CD4-positive, alpha-beta T cell (primary cell): ENCODE measurements around the gene SLC1A7. TPM values are rescaled to one million over a fixed set of nuclear protein-coding genes. Genes with fewer than 3 reads are reported as not detected.

Experiments used
- ATAC-seq: fragments of 200-7000 bp; cut with Tn5 transposase; one replicate; pipeline ENCODE4 v1.10.0; 2022; ENCODE audit warnings: mild to moderate bottlenecking; ENCODE audit not compliant: poor library complexity
- CTCF ChIA-PET: fragments of 350-600 bp; sonication (Branson Sonifier 250); formaldehyde crosslinking; loops from one replicate; lab custom pipeline; 2021; ENCODE audit warnings: antibody characterized with exemption, inconsistent platforms; lab: Charles Lee
- POLR2A ChIA-PET: fragments of 350-600 bp; sonication (Branson Sonifier 250); formaldehyde crosslinking; loops from one replicate; lab custom pipeline; 2021; ENCODE audit warnings: antibody characterized with exemption, inconsistent platforms; lab: Charles Lee
- DNase-seq, 14 experiments: peaks; one replicate each; pipeline ENCODE4 v3.0.0-alpha.2; 2013 to 2020; ENCODE audit warnings: mixed read lengths in 2 of 14
- H3K27ac ChIP-seq, 2 donors: one replicate each; pipeline versions ENCODE4 v1.5.1 to v1.7.0; 2013; ENCODE audit warnings: low read length in 2 of 2, low read depth in 1 of 2, mild to moderate bottlenecking in 1 of 2
- H3K27me3 ChIP-seq, 2 experiments: 1 replicate in 1 of 2; 2 replicates in 1 of 2; pipeline versions ENCODE4 v1.6.1 to v1.7.0; 2013; ENCODE audit warnings: low read length in 2 of 2, control low read depth in 1 of 2, mild to moderate bottlenecking in 1 of 2, moderate library complexity in 1 of 2; ENCODE audit not compliant: insufficient read depth in 2 of 2, control insufficient read depth in 1 of 2
- H3K36me3 ChIP-seq: one replicate; pipeline ENCODE4 v1.6.1; 2013; ENCODE audit warnings: low read length, control low read depth; ENCODE audit not compliant: insufficient read depth
- H3K4me1 ChIP-seq: one replicate; pipeline ENCODE4 v1.6.1; 2013; ENCODE audit warnings: low read length, control low read depth; ENCODE audit not compliant: insufficient read depth
- H3K4me3 ChIP-seq: one replicate; pipeline ENCODE4 v1.5.1; 2013; ENCODE audit warnings: mild to moderate bottlenecking, low read length, moderate library complexity
- H3K9me3 ChIP-seq, 2 experiments: 1 replicate in 1 of 2; 2 replicates in 1 of 2; pipeline versions ENCODE4 v1.6.1 to v1.7.0; 2013; ENCODE audit warnings: low read length in 2 of 2, mild to moderate bottlenecking in 2 of 2, control low read depth in 1 of 2, moderate library complexity in 1 of 2; ENCODE audit not compliant: control insufficient read depth in 1 of 2, insufficient read depth in 1 of 2
- H3K27ac Mint-ChIP-seq: one replicate; pipeline ENCODE4 v1.8.0; 2020; ENCODE audit warnings: mixed read lengths
- H3K27me3 Mint-ChIP-seq: one replicate; pipeline ENCODE4 v1.8.0; 2021; ENCODE audit warnings: mixed read lengths
- H3K36me3 Mint-ChIP-seq: one replicate; pipeline ENCODE4 v1.8.0; 2021; ENCODE audit warnings: low read depth, mixed read lengths
- H3K4me1 Mint-ChIP-seq: one replicate; pipeline ENCODE4 v1.8.0; 2021; ENCODE audit warnings: low read depth, mixed read lengths
- H3K4me3 Mint-ChIP-seq: one replicate; pipeline ENCODE4 v1.8.0; 2020; ENCODE audit warnings: mild to moderate bottlenecking, mixed read lengths
- H3K9me3 Mint-ChIP-seq: one replicate; pipeline ENCODE4 v1.8.0; 2020; ENCODE audit warnings: mixed read lengths
- CTCF ChIP-seq: fragments of 200-600 bp; IDR thresholded peaks from one replicate; pipeline ENCODE4 v1.8.0; 2022; ENCODE audit warnings: antibody characterized with exemption, mild to moderate bottlenecking
- intact Hi-C, 2 experiments: fragments of 100-400 bp; cut with DNase I in 1 of 2; cut with micrococcal nuclease in 1 of 2; formaldehyde crosslinking; loops; one replicate each; pipeline versions ENCODE4 v1.15.1 to v1.9.0; 2023 to 2025; cut with DNase I, micrococcal nuclease
- total RNA-seq, 174 experiments: library from RNA in 2 of 174; stranded (reverse) in 2 of 174; gene quantifications; one replicate each; pipeline ENCODE4 v1.2.3 and lab custom pipeline; 2021 to 2026

SLC1A7 gene
- total RNA-seq, 2 experiments from 2014 or later: not detected

DNA sequence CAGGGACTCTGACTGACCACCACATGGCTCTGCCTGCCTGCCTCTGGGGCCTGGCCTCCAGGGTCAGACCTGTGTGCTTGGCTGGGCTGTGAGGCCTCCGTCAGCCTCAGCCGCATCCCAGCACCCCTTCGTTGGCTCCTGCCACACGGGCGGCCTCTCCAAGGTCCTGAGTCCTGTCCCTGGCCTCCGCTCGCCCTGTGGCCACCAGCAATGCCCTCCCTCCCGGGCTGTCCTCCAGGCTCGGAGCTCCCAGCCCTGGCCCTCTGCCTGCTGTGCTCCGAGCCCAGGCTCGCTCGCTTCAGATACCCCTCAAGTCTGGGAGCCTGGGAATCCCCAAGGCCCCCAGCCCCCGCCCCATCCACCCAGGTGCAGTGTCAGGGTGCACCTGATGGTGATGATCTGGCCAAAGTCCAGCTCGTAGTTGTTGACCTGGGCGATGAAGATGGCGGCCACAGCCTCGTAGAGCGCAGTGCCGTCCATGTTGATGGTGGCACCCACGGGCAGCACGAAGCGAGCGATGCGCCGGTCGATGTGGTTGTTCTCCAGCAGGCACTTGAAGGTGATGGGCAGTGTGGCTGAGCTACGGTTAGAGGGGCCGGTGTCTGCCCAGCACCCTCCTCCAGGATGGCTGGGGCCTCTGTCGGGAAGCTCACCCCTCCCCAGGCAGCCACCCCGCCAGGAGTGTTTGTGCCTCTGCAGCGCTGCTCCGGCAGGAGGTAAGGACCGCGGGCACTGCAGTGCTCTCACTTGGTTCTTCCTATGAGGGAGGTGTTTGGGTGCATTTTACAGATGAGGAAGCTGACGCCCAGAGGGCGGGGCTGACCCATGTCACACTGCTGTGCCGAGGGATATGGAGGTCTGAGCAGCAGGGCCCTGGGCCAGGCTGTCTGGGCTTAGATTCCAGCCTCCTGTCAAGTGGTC is 52.0 kb downstream of the SLC1A7 start:
- no peak for ATAC-seq
- POLR2A ChIA-PET: no interaction called here
- H3K4me3 ChIP-seq: no peak overlapping the region
- intact Hi-C loops: no loop called here
- no peak for TF ChIP-seq CTCF
- H3K4me1 Mint-ChIP-seq: no peaks in the 10 kb centered on the region
- no peak overlapping the region for H3K27ac Mint-ChIP-seq
- H3K4me3 Mint-ChIP-seq: no peak overlapping the region
- H3K9me3 Mint-ChIP-seq: no peaks in the 10 kb centered on the region
- H3K27me3 Mint-ChIP-seq: no peaks in the 10 kb centered on the region
- peak in 1 of 14 experiments; percentile 35 for DNase-seq
- no peaks in the 10 kb centered on the region for H3K4me1 ChIP-seq
- H3K36me3 ChIP-seq: no peaks in the 10 kb centered on the region
- CTCF ChIA-PET: no interaction called here
- no peak overlapping the region for H3K27ac ChIP-seq
- no peaks in the 10 kb centered on the region for H3K9me3 ChIP-seq
- H3K27me3 ChIP-seq: no peaks in the 10 kb centered on the region
- H3K36me3 Mint-ChIP-seq: no peaks in the 10 kb centered on the region

DNA sequence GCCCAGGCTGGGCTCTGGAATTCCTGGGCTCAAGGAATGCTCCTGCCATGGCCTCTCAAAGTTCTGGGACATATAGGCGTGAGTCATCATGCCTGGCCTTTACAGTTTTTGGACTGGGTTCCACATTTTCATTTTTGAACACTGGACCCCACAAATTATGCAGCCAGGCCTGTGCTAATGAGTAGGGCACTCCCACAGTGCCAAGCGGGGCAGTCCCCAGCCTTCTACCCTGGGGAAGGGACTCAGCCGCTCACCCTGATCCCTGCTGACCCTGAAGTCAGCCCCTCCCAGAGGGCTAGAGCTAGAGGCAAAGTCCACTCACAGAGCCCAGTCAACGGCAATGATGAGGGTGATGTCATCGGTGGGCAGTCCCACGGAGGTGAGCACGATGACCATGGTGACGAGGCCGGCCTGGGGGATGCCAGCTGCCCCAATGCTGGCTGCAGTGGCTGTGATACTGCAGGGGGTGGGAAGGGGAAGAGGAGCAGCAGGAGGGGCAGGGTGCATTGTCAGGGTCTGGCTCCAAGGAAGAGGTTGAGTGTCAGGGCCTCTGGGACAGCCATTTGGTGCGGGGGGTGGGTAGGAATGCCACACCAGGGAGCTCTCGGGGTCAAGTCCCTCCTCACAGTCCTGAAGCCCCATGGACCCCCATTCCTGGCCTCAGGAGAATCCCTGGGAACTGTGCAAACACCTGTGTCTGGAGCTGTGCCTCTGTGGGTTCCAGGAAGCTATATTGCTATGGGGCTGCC is 52.8 kb downstream of the SLC1A7 start:
- no peaks in the 10 kb centered on the region for H3K9me3 Mint-ChIP-seq
- intact Hi-C loops: no loop called here
- DNase-seq (no peak), ATAC-seq (no peak)
- H3K27me3 Mint-ChIP-seq: no peaks in the 10 kb centered on the region
- H3K9me3 ChIP-seq: no peaks in the 10 kb centered on the region
- no peaks in the 10 kb centered on the region for H3K4me1 Mint-ChIP-seq
- no peaks in the 10 kb centered on the region for H3K27me3 ChIP-seq
- ChIA-PET POLR2A (no interaction called here), CTCF (no interaction called here)
- H3K27ac Mint-ChIP-seq: no peak overlapping the region
- TF ChIP-seq CTCF: no peak
- H3K36me3 Mint-ChIP-seq: no peaks in the 10 kb centered on the region
- H3K27ac ChIP-seq: no peak overlapping the region
- H3K4me1 ChIP-seq: no peaks in the 10 kb centered on the region
- H3K36me3 ChIP-seq: no peaks in the 10 kb centered on the region
- H3K4me3 Mint-ChIP-seq: no peak overlapping the region
- H3K4me3 ChIP-seq: no peak overlapping the region

DNA sequence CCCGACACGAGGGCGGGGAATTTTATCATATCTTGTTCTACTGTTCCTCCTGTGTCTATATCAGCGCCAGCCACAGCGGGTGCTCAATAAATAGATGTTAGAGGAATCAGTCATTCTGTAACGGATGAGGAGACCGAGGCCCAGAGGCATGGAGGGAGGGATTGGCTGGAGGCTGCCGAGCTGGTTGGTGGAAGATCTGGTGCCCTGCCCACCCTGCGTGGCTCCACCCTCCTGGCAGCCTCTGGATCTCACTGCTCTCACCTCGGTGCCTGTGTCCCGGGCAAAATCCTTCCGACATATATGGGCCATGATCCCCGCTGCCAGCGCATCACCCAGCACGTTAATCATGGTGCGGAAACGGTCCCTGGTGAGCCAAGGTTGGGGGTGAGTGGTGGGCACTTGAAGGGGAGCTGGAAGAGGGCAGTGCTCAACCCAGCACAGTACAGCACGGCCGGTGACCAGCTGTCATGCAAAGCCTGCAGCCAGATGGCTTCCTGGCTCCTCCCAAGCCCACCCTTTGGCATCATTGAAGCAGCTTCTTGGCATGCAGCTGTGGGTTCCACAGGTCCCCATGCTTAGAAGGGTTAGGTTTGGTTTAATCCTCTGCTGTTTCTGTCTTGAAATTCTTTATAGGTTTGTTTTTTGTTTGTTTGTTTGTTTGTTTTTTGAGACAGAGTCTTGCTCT is 53.7 kb downstream of the SLC1A7 start:
- H3K27me3 Mint-ChIP-seq: no peaks in the 10 kb centered on the region
- CTCF ChIA-PET: no interaction called here
- no peak for DNase-seq
- no peaks in the 10 kb centered on the region for H3K4me1 ChIP-seq
- H3K4me1 Mint-ChIP-seq: no peaks in the 10 kb centered on the region
- no peaks in the 10 kb centered on the region for H3K36me3 ChIP-seq
- no peak overlapping the region for H3K27ac Mint-ChIP-seq
- no peak for ATAC-seq
- no peak overlapping the region for H3K4me3 ChIP-seq
- POLR2A ChIA-PET: no interaction called here
- intact Hi-C loops: no loop called here
- no peak overlapping the region for H3K4me3 Mint-ChIP-seq
- no peaks in the 10 kb centered on the region for H3K27me3 ChIP-seq
- H3K27ac ChIP-seq: no peak overlapping the region
- no peaks in the 10 kb centered on the region for H3K36me3 Mint-ChIP-seq
- H3K9me3 ChIP-seq: no peaks in the 10 kb centered on the region
- no peaks in the 10 kb centered on the region for H3K9me3 Mint-ChIP-seq
- TF ChIP-seq CTCF: no peak
